MM.1S (cell line): ENCODE data around the gene FXR2.

ENCODE experiments used
- DNase-seq: peaks from one replicate; pipeline ENCODE4 v3.0.0-alpha.2; 2015
- H2AFZ ChIP-seq: fragments of 300-600 bp; sonication (generic); 2 replicates; pipeline ENCODE4 v1.6.0; 2016; ENCODE audit warnings: antibody characterized with exemption, low read length
- H3F3A ChIP-seq: fragments of 300-600 bp; sonication (generic); 2 replicates; pipeline ENCODE4 v1.6.1; 2016; ENCODE audit warnings: mild to moderate bottlenecking, antibody characterized with exemption, low read length, moderate library complexity, mixed read lengths; ENCODE audit not compliant: insufficient read depth
- H3K27ac ChIP-seq: fragments of 300-600 bp; sonication (generic); 2 replicates; pipeline ENCODE4 v1.5.1; 2016; ENCODE audit warnings: mild to moderate bottlenecking, low read length
- H3K27me3 ChIP-seq: fragments of 300-600 bp; sonication (generic); replicated peaks from 2 replicates; pipeline ENCODE4 v1.6.0; 2016; ENCODE audit warnings: low read length; ENCODE audit not compliant: insufficient read depth
- H3K36me3 ChIP-seq: fragments of 300-600 bp; sonication (generic); replicated peaks from 2 replicates; pipeline ENCODE4 v1.6.1; 2016; ENCODE audit warnings: mild to moderate bottlenecking, low read length, mixed read lengths; ENCODE audit not compliant: insufficient read depth
- H3K4me1 ChIP-seq: fragments of 300-600 bp; sonication (generic); 2 replicates; pipeline ENCODE4 v1.6.1; 2016; ENCODE audit warnings: low read length, mixed read lengths
- H3K4me2 ChIP-seq: fragments of 300-600 bp; sonication (generic); 2 replicates; pipeline ENCODE4 v1.6.0; 2016; ENCODE audit warnings: low read depth, low read length
- H3K4me3 ChIP-seq: fragments of 300-600 bp; sonication (generic); 2 replicates; pipeline ENCODE4 v1.5.1; 2016; ENCODE audit warnings: low read length, mixed read lengths
- H3K79me2 ChIP-seq: fragments of 300-600 bp; sonication (generic); 2 replicates; pipeline ENCODE4 v1.6.1; 2016; ENCODE audit warnings: mixed run types, low read length, mixed read lengths
- H3K9ac ChIP-seq: fragments of 300-600 bp; sonication (generic); 2 replicates; pipeline ENCODE4 v1.6.1; 2016; ENCODE audit warnings: low read length, mixed read lengths
- H3K9me2 ChIP-seq: fragments of 300-600 bp; sonication (generic); replicated peaks from 2 replicates; pipeline ENCODE4 v1.6.1; 2016; ENCODE audit warnings: mild to moderate bottlenecking, low read length, mixed read lengths; ENCODE audit not compliant: insufficient read depth
- H3K9me3 ChIP-seq: fragments of 300-600 bp; sonication (generic); replicated peaks from 2 replicates; pipeline ENCODE4 v1.6.1; 2016; ENCODE audit warnings: mild to moderate bottlenecking, low read length, mixed read lengths; ENCODE audit not compliant: insufficient read depth
- H4K20me1 ChIP-seq: fragments of 300-600 bp; sonication (generic); 2 replicates; pipeline ENCODE4 v1.6.1; 2016; ENCODE audit warnings: mild to moderate bottlenecking, low read length, moderate library complexity, mixed read lengths; ENCODE audit not compliant: insufficient read depth
- EZH2 ChIP-seq: fragments of 300-600 bp; sonication (generic); optimal IDR thresholded peaks from 2 replicates; pipeline ENCODE3; 2017; ENCODE audit warnings: low read depth, mild to moderate bottlenecking, antibody characterized with exemption, low read length, mixed read lengths
- EZH2phosphoT487 ChIP-seq: fragments of 300-600 bp; sonication (generic); IDR thresholded peaks from 2 replicates; pipeline ENCODE4 v1.6.1; 2018; ENCODE audit warnings: antibody characterized with exemption, low read length
- TF ChIP-seq, protein P1 (sequence below): fragments of 300-600 bp; sonication (generic); IDR thresholded peaks from 2 replicates; pipeline ENCODE4 v1.5.1; 2016; ENCODE audit warnings: antibody characterized with exemption, low read length, mixed read lengths

Gene FXR2

DNA sequence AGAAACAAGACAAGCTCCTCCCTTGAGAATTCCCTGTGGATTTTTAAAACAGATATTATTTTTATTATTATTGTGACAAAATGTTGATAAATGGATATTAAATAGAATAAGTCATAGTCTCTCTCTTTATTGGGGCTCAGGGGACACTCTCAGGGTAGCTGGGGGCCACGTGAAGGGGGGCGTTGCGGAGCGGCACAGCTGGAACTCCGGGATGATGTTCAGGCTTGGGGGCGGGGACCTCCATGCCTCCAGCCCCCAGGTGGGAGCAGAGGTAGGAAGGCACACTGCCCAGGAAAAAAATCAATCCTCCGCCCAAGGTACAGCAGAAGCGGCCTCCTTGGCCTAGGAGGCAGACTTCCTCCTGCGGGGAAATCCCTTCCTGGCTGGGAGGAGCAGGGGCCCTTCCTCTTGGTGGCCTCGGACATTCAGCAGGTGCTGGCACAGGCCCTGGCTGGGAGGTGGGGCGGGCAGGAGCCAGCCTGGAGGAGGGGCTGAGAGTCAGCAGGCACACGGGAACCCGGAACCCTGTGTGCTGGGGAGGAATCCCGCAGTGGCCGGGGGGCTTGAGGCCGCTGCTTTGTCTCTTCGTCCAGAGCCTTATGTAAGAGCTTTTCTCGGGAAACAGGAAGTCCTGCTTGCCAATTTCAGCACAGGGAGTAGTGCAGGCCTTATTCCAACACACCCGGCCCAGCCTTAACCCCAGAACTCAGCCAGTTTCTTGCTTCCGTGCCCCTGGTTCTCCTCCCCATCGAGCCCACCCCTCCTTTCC, 56.7 kb downstream of the FXR2 start:
- peak; percentile 80 for DNase-seq
- peak overlapping the region; percentile 68 for H2AFZ ChIP-seq
- H3K4me2 ChIP-seq: peak overlapping the region; percentile 77
- peaks cover 17% of the 10 kb centered on the region for H3K79me2 ChIP-seq
- H3K4me3 ChIP-seq: peak overlapping the region; percentile 44
- peaks cover 34% of the 10 kb centered on the region for H3K4me1 ChIP-seq
- no peaks in the 10 kb centered on the region for H3K9me2 ChIP-seq
- TF ChIP-seq, protein P1, sequence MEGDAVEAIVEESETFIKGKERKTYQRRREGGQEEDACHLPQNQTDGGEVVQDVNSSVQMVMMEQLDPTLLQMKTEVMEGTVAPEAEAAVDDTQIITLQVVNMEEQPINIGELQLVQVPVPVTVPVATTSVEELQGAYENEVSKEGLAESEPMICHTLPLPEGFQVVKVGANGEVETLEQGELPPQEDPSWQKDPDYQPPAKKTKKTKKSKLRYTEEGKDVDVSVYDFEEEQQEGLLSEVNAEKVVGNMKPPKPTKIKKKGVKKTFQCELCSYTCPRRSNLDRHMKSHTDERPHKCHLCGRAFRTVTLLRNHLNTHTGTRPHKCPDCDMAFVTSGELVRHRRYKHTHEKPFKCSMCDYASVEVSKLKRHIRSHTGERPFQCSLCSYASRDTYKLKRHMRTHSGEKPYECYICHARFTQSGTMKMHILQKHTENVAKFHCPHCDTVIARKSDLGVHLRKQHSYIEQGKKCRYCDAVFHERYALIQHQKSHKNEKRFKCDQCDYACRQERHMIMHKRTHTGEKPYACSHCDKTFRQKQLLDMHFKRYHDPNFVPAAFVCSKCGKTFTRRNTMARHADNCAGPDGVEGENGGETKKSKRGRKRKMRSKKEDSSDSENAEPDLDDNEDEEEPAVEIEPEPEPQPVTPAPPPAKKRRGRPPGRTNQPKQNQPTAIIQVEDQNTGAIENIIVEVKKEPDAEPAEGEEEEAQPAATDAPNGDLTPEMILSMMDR: no peak
- TF ChIP-seq EZH2phosphoT487: no peak
- no peak for TF ChIP-seq EZH2
- H4K20me1 ChIP-seq: no peaks in the 10 kb centered on the region
- no peaks in the 10 kb centered on the region for H3K9me3 ChIP-seq
- no peaks in the 10 kb centered on the region for H3K36me3 ChIP-seq
- peak overlapping the region; percentile 48; the same call in 1 of the 2 replicates for H3K9ac ChIP-seq
- no peak overlapping the region for H3K27ac ChIP-seq
- H3K27me3 ChIP-seq: no peaks in the 10 kb centered on the region
- H3F3A ChIP-seq: peaks cover 21% of the 10 kb centered on the region

DNA sequence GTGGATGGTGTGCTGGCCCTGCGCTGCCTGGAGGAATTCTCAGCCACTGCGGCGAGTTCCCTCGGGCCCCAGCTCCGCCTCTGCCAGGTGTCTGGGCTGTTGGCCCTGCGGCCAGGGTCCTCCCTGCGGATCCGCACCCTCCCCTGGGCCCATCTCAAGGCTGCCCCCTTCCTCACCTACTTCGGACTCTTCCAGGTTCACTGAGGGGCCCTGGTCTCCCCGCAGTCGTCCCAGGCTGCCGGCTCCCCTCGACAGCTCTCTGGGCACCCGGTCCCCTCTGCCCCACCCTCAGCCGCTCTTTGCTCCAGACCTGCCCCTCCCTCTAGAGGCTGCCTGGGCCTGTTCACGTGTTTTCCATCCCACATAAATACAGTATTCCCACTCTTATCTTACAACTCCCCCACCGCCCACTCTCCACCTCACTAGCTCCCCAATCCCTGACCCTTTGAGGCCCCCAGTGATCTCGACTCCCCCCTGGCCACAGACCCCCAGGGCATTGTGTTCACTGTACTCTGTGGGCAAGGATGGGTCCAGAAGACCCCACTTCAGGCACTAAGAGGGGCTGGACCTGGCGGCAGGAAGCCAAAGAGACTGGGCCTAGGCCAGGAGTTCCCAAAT, 57.4 kb downstream of the FXR2 start:
- H4K20me1 ChIP-seq: no peaks in the 10 kb centered on the region
- H3K4me1 ChIP-seq: peaks cover 33% of the 10 kb centered on the region
- H3K9ac ChIP-seq: no peak overlapping the region
- H3K27ac ChIP-seq: no peak overlapping the region
- no peak for DNase-seq
- no peak overlapping the region for H3K4me3 ChIP-seq
- peaks cover 10% of the 10 kb centered on the region for H3K79me2 ChIP-seq
- H3K36me3 ChIP-seq: no peaks in the 10 kb centered on the region
- H3K4me2 ChIP-seq: peak overlapping the region; percentile 77; the same call in 1 of the 2 replicates
- H3K27me3 ChIP-seq: no peaks in the 10 kb centered on the region
- H2AFZ ChIP-seq: peak overlapping the region; percentile 68
- no peak for TF ChIP-seq EZH2phosphoT487
- peaks cover 28% of the 10 kb centered on the region for H3F3A ChIP-seq
- no peaks in the 10 kb centered on the region for H3K9me2 ChIP-seq
- no peaks in the 10 kb centered on the region for H3K9me3 ChIP-seq

DNA sequence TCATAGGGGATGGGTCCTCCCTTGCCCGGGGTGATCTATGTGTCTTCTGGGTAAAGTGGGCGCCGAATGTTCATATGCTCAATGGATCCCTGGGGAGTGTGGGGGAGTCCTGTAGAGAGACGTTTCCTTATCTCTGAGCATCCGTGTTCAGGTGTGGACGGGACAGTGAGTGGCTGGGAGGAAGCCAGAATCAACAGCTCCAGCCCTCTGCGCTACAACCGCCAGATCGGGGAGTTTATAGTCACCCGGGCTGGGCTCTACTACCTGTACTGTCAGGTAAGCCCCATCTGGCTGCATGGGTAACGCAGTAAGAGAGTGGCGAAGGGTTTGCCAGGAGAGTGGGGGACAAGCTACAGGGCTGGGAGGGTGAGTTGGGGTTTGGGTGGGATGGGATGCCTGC, 58.1 kb downstream of the FXR2 start:
- Histone ChIP-seq H3K4me2 (no peak overlapping the region), H3K9ac (no peak overlapping the region), H3K36me3 (no peaks in the 10 kb centered on the region), H4K20me1 (no peaks in the 10 kb centered on the region), H3K9me2 (no peaks in the 10 kb centered on the region), H2AFZ (no peak overlapping the region), H3K9me3 (no peaks in the 10 kb centered on the region), H3K27me3 (no peaks in the 10 kb centered on the region), H3K4me1 (peaks cover 37% of the 10 kb centered on the region), H3K79me2 (peaks cover 5% of the 10 kb centered on the region; the same call in 1 of the 2 replicates), H3K27ac (no peak overlapping the region), H3K4me3 (no peak overlapping the region), H3F3A (peaks cover 32% of the 10 kb centered on the region)
- TF ChIP-seq, protein P1: no peak
- TF ChIP-seq EZH2phosphoT487: no peak
- TF ChIP-seq EZH2: no peak
- no peak for DNase-seq
